Neural progenitor cell (in vitro differentiated cells): ENCODE results near the gene SESTD1. TPM values are rescaled to one million over a fixed set of nuclear protein-coding genes. Genes with fewer than 3 reads are reported as not detected.
A peak's percentile ranks its signal among the peaks of the same experiment; 100 is the strongest.

Experiments
- DNase-seq: peaks from one replicate; pipeline ENCODE4 v3.0.0-alpha.2; 2016; ENCODE audit warnings: low spot score
- H2AFZ ChIP-seq: fragments of 200-600 bp; sonication (generic); replicated peaks from 2 replicates; pipeline ENCODE4 v1.6.1; 2016; ENCODE audit warnings: antibody characterized with exemption
- H3F3A ChIP-seq: fragments of 200-600 bp; sonication (generic); 2 replicates; pipeline ENCODE4 v1.6.1; 2016; ENCODE audit warnings: antibody characterized with exemption, low read depth
- H3K27ac ChIP-seq: fragments of 200-600 bp; sonication (generic); 2 replicates; pipeline ENCODE4 v1.5.1; 2016; ENCODE audit warnings: mild to moderate bottlenecking
- H3K27me3 ChIP-seq: fragments of 200-600 bp; sonication (generic); 2 replicates; pipeline ENCODE4 v1.6.1; 2016; ENCODE audit warnings: mild to moderate bottlenecking, moderate library complexity
- H3K36me3 ChIP-seq: fragments of 200-600 bp; sonication (generic); 2 replicates; pipeline ENCODE4 v1.5.1; 2016
- H3K4me1 ChIP-seq: fragments of 200-600 bp; sonication (generic); 2 replicates; pipeline ENCODE4 v1.6.1; 2016; ENCODE audit warnings: mixed run types
- H3K4me2 ChIP-seq: fragments of 200-600 bp; sonication (generic); 2 replicates; pipeline ENCODE4 v1.6.1; 2016
- H3K4me3 ChIP-seq: fragments of 200-600 bp; sonication (generic); 2 replicates; pipeline ENCODE4 v1.5.1; 2016
- H3K79me2 ChIP-seq: fragments of 200-600 bp; sonication (generic); 2 replicates; pipeline ENCODE4 v1.6.1; 2016; ENCODE audit warnings: low read depth
- H3K9ac ChIP-seq: fragments of 200-600 bp; sonication (generic); 2 replicates; pipeline ENCODE4 v1.6.1; 2016
- H3K9me3 ChIP-seq: fragments of 200-600 bp; sonication (generic); 2 replicates; pipeline ENCODE4 v1.5.1; 2016; ENCODE audit warnings: low read depth
- H4K20me1 ChIP-seq: fragments of 200-600 bp; sonication (generic); 2 replicates; pipeline ENCODE4 v1.6.1; 2016; ENCODE audit warnings: low read depth
- H3K27ac Mint-ChIP-seq: 3 replicates; pipeline ENCODE4 v1.8.0; 2021; ENCODE audit warnings: mixed read lengths
- H3K27me3 Mint-ChIP-seq: 2 replicates; pipeline ENCODE4 v1.8.0; 2022; ENCODE audit warnings: low read depth, mild to moderate bottlenecking, inconsistent platforms, moderate library complexity, mixed read lengths; ENCODE audit not compliant: insufficient read depth
- H3K36me3 Mint-ChIP-seq: 3 replicates; pipeline ENCODE4 v1.8.0; 2021; ENCODE audit warnings: mixed read lengths
- H3K4me1 Mint-ChIP-seq: 3 replicates; pipeline ENCODE4 v1.8.0; 2021; ENCODE audit warnings: mixed read lengths
- H3K4me3 Mint-ChIP-seq: 3 replicates; pipeline ENCODE4 v1.8.0; 2021; ENCODE audit warnings: mild to moderate bottlenecking, moderate library complexity, mixed read lengths
- H3K9me3 Mint-ChIP-seq: 3 replicates; pipeline ENCODE4 v1.8.0; 2020; ENCODE audit warnings: mixed read lengths
- CTCF ChIP-seq: fragments of 200-600 bp; sonication (generic); IDR thresholded peaks from 2 replicates; pipeline ENCODE4 v1.5.1; 2017; ENCODE audit warnings: antibody characterized with exemption, mild to moderate bottlenecking
- EZH2 ChIP-seq: fragments of 200-600 bp; sonication (generic); IDR thresholded peaks from 2 replicates; pipeline ENCODE4 v1.6.1; 2017; ENCODE audit warnings: antibody characterized with exemption, mild to moderate bottlenecking, moderate library complexity
- EZH2phosphoT487 ChIP-seq: fragments of 200-600 bp; sonication (generic); IDR thresholded peaks from 2 replicates; pipeline ENCODE4 v1.6.1; 2017; ENCODE audit warnings: antibody characterized with exemption
- total RNA-seq: library from RNA; depleted of rRNA; stranded (reverse); fragments of >200 nt; gene quantifications from 2 replicates; pipeline ENCODE4 v1.2.3, GENCODE V29; 2015; ENCODE audit warnings: low replicate concordance

The SESTD1 gene
- 24.8 and 43.1 TPM in 2 replicates for total RNA-seq

- H3K27me3 Mint-ChIP-seq = peaks cover 6% of the 10 kb centered on the region
- peak within 1 kb of the TSS; percentile 100 for H3K4me2 ChIP-seq
- peak within 1 kb of the TSS; percentile 78 for H2AFZ ChIP-seq
- no peaks in the 10 kb centered on the region for H3K36me3 ChIP-seq
- peak within 1 kb of the TSS; percentile 94 for H3K4me3 Mint-ChIP-seq
- peak within 1 kb of the TSS; percentile 62 for H3K27ac ChIP-seq
- H3K4me3 ChIP-seq = peak within 1 kb of the TSS; percentile 99
- TF ChIP-seq EZH2phosphoT487 (no peak), EZH2 (no peak), CTCF (no peak)
- no peaks in the 10 kb centered on the region for H3K9me3 ChIP-seq
- peaks cover 9% of the 10 kb centered on the region for H3K36me3 Mint-ChIP-seq
- H3F3A ChIP-seq = peaks cover 24% of the 10 kb centered on the region
- H3K4me1 Mint-ChIP-seq = peaks cover 26% of the 10 kb centered on the region
- peaks cover 27% of the 10 kb centered on the region for H3K4me1 ChIP-seq
- no peaks in the 10 kb centered on the region for H3K27me3 ChIP-seq
- H3K27ac Mint-ChIP-seq = peak within 1 kb of the TSS; percentile 90
- peaks cover 45% of the 10 kb centered on the region for H3K79me2 ChIP-seq
- peaks cover 28% of the 10 kb centered on the region for H4K20me1 ChIP-seq
- peak within 1 kb of the TSS; percentile 83 for H3K9ac ChIP-seq
- peak; percentile 80 for DNase-seq
- peaks cover 8% of the 10 kb centered on the region for H3K9me3 Mint-ChIP-seq
Measured at GRCh38 chr2:179264368-179265081, at the start of gene SESTD1. TSS of gene SESTD1 (minus strand) at chr2:179264832. CDS start at chr2:179191841, 72,991 bp downstream.

GRCh38 chr2:179313057-179313456, 48.4 kb upstream of the SESTD1 start:
- Mint-ChIP-seq H3K9me3 (peaks cover 15% of the 10 kb centered on the region), H3K27ac (no peak overlapping the region), H3K4me1 (peaks cover 6% of the 10 kb centered on the region), H3K27me3 (peaks cover 4% of the 10 kb centered on the region), H3K36me3 (no peaks in the 10 kb centered on the region), H3K4me3 (no peak overlapping the region)
- Histone ChIP-seq H3K9me3 (peaks cover 2% of the 10 kb centered on the region), H3K9ac (no peak overlapping the region), H3K27ac (no peak overlapping the region), H2AFZ (no peak overlapping the region), H3K79me2 (no peaks in the 10 kb centered on the region), H3K4me1 (peaks cover 5% of the 10 kb centered on the region), H3F3A (no peaks in the 10 kb centered on the region), H3K27me3 (no peaks in the 10 kb centered on the region), H3K4me2 (no peak overlapping the region), H4K20me1 (no peaks in the 10 kb centered on the region), H3K36me3 (no peaks in the 10 kb centered on the region), H3K4me3 (no peak overlapping the region)
- DNase-seq = no peak
- TF ChIP-seq CTCF (no peak), EZH2phosphoT487 (no peak), EZH2 (no peak)

GRCh38 chr2:179311101-179311500, 46.5 kb upstream of the SESTD1 start:
- Mint-ChIP-seq H3K27ac (no peak overlapping the region), H3K4me1 (peaks cover 6% of the 10 kb centered on the region), H3K9me3 (peaks cover 6% of the 10 kb centered on the region), H3K27me3 (peaks cover under 1% of the 10 kb centered on the region), H3K4me3 (no peak overlapping the region), H3K36me3 (no peaks in the 10 kb centered on the region)
- H3K9me3 ChIP-seq = peaks cover 2% of the 10 kb centered on the region
- no peak overlapping the region for H3K9ac ChIP-seq
- no peaks in the 10 kb centered on the region for H4K20me1 ChIP-seq
- H3K4me1 ChIP-seq = peaks cover 7% of the 10 kb centered on the region
- no peak overlapping the region for H3K4me2 ChIP-seq
- H3K79me2 ChIP-seq = no peaks in the 10 kb centered on the region
- no peak overlapping the region for H3K27ac ChIP-seq
- H3F3A ChIP-seq = no peaks in the 10 kb centered on the region
- no peak for TF ChIP-seq CTCF
- no peak for TF ChIP-seq EZH2phosphoT487
- TF ChIP-seq EZH2 = no peak
- H2AFZ ChIP-seq = no peak overlapping the region
- DNase-seq = peak; percentile 5
- H3K27me3 ChIP-seq = no peaks in the 10 kb centered on the region
- no peaks in the 10 kb centered on the region for H3K36me3 ChIP-seq
- H3K4me3 ChIP-seq = no peak overlapping the region
